AG20443 (cell line): ENCODE results near the gene DEFB127.
"Not testable (repeated sequence)": the region's sequence is repeated elsewhere in the genome, so short reads cannot be mapped to it uniquely, and the experiment has no call there.

Experiments used
- DNase-seq: peaks from one replicate; pipeline ENCODE4 v3.0.0; 2012; ENCODE audit warnings: low spot score, mixed read lengths

Gene DEFB127, protein sequence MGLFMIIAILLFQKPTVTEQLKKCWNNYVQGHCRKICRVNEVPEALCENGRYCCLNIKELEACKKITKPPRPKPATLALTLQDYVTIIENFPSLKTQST

DNA sequence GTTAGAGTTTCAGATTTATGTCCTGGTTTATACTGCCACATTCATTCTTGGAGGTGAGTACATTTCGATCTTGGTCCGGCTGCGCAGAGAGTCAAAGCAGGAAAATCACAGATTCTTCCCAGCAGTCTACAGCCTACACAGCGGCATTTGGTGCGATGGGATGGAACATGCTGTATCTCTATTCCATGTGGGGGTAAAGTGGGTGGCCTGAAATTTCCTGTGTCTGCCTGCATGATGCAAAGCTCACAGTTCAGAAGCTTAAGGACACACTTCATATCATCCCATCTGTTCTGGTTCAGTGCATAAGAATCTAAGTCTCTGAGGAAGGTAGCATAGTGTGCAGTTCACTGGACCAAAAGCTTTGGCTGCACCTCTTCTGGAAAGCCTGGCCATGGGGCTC lies at the start of gene DEFB127:
Gene DEFB127 (plus strand): TSS at position 301 of the 400 bp plus-strand sequence. CDS start 91 bp downstream, at position 392.
- DNase-seq = no peak

DNA sequence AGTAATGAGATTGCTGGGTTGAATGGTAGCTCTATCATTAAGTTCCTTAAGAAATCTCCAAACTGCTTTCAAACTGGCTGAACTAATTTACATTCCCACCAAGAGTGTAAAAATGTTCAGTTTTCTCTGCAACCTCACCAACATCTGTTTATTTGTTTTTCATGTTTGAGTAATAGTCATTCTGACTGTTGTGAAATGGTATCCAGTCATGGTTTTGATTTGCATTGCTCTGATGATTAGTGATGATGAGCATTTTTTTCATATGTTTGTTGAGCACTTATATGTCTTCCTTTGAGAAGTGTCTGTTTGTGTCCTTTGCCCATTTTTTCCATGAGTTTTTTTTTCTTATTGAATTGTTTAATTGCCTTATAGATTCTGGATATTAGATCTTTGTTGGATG lies 44.9 kb upstream of the DEFB127 start:
- DNase-seq = no peak

DNA sequence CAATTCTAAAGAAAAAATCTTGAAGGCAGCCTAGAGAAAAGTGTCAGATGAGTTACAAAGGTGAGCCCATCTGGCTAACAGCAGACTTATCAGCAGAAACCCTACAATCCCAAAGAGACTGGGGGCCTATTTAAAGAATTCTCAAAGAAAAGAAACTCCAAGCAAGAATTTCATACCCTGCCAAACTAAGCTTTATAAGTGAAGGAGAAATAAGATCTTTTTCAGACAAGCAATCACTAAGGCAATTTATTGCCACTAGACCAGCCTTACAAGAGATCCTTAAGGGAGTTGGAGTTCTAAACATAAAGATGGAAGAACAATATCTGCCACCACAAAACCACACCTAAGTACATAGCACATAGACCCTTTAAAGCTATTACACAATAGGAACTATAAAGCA lies 39.7 kb upstream of the DEFB127 start:
- DNase-seq = no peak

DNA sequence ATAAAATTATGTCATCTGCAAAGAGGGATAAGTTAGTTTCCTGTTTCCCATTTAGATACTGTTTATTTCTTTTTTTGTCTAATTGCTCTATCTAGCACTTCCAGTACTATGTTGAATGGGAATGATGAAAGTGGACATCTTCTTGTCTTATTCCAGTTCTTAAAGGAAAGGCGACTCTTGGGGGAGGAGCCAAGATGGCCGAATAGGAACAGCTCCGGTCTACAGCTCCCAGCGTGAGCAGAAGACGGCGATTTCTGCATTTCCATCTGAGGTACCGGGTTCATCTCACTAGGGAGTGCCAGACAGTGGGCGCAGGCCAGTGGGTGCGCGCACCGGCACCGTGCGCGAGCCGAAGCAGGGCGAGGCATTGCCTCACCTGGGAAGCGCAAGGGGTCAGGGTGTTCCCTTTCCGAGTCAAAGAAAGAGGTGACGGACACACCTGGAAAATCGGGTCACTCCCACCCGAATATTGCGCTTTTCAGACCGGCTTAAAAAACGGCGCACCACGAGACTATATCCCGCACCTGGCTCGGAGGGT lies 27.4 kb upstream of the DEFB127 start:
- not testable (repeated sequence) for DNase-seq

DNA sequence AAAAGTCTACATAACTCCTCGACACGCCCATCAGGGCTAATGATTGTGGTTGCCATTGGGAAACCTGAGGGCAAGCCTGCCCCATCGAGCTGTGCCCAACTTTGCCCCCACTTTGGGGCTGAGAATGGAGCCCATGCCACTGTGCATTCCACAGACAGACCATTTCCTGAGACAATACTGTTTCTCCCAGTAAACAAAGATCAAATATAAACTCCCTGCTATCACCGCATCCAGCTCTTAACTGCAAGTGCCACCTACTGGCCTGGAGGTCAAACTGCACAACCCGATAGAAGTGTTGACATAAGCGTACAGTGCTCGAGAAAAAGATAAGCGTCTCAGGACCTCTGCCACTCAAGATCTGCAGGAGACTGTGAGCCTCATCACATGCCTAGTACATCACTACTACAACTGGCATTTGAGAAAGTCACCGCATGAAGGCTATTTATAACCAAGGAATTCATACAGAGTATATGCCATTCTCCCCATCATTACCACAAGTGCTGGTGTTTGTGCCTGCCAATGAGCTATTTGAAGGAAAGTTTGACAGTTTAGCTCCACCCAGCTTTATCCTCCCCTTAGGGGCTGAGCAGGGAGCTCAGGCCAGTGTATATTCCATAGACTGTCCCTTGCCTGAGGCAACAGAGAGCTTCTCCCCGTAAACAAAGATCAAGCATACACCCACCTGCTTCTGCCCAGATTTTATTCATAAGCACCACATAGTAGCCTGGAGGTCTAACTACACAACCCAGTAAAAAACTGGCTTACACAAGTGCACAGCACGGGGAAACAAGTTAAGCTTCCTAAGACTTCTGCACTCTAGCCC lies 19.4 kb upstream of the DEFB127 start:
- no peak for DNase-seq

DNA sequence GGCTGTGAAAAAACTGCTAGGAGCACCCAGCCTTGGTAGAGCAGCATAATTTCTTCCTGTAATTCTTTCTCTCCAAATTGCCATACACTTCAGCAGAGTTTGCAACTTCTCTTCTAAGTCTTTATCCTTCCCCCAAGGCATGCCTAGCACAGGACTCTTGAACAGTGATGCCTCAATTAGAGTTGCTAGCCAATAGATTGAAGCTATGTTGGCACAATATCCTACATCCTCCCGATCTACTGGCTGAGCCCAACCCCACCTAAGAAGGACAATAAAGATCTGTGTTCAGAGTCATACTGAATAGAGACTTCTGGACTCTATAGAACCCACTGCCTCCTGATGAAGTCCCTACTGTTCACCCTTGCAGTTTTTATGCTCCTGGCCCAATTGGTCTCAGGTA lies 15.0 kb upstream of the DEFB127 start, which contains the start of gene DEFB126:
Gene DEFB126 (plus strand): TSS at position 301 of the 400 bp plus-strand sequence. CDS start 39 bp downstream, at position 340.
- DNase-seq = no peak

DNA sequence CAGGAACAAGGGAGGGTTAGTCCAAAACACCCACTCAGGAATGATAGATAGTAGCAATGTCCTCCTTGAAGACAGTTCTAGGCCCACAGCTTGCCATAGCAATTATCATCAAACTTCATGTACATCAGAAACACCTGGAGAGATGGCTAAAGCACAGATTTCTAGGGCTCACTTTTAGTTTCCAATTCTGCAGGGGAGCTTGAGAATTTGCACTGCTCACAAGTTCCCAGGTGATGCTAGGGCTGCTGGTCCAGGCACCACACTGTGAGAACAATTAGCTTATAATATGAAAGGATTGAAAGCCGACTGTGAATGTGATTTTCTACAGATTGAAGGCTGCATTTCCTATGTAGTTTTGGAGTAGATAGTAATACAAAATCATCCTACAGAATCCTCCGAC lies 11.4 kb upstream of the DEFB127 start:
- DNase-seq = no peak

DNA sequence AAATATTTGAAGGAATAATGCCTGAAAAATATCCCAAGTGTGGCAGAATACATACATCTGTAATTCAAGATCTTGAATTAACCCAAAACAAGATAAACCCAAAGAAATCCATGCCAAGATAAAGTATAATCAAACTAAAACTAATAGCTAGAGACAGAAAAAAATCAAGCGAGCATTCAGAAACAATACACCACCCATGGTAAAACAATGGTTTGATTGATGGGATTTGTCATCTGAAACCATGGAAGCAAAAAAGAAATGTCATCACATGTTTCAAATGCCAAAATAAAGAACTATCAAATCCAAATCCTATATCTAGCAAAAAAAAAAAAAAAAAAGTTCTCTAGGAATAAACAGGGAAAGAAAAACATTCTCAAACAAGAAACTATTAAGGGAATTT lies 5.1 kb upstream of the DEFB127 start:
- DNase-seq = no peak

DNA sequence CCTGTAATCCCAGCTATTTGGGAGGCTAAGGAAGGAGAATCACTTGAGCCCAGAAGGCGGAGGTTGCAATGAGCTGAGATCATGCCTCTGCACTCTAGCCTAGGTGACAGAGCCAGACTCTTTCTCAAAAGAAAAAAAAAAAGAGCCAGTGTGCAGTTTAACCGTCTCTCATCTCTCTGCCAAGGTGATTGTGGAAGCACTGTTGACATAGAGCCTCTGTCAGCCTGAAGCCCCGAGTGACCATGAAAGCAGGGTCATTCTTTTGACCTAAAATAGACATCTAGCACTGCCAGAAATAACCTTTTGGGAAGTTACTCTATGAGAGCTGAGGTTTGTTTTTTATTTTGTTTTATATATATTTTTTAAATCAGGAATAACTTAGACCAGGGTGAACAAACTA lies 7.4 kb downstream of the DEFB127 start:
- no peak for DNase-seq

DNA sequence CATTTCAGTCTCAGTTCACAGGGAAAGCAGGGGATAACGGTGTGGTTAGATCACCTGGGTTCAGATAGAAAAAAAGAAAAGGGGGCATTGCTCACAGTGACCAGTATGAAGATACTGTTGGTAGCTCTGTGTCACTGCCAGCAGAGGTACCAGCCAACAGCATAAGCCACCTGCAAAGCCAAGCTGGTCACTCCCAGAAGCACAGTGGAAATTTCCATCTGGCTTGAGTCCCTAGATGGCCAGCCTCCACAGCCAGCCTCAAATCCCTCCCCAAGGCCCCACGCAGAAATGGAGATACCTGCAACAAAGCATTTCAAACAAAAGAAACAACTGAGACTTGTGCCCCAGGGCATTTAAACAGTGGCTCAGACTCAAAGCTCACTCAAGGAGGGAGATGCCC lies 11.6 kb downstream of the DEFB127 start:
- DNase-seq = no peak

DNA sequence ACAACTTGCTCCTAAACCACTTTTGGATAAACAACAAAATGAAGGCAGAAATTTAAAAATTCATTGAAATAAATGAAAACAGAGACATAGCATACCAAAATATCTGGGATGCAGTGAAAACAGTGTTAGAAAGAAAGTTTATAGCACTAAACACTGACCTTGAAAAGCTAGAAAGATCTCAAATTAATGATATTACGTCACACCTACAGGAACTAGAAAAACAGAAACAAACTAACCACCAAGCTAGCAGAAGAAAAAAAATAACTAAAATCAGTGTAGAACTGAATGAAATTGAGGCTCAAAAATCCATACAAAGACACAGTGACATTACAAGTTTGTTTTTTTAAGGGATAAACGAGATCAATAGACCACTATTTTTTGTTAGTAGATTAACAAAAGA lies 27.0 kb downstream of the DEFB127 start:
- no peak for DNase-seq

DNA sequence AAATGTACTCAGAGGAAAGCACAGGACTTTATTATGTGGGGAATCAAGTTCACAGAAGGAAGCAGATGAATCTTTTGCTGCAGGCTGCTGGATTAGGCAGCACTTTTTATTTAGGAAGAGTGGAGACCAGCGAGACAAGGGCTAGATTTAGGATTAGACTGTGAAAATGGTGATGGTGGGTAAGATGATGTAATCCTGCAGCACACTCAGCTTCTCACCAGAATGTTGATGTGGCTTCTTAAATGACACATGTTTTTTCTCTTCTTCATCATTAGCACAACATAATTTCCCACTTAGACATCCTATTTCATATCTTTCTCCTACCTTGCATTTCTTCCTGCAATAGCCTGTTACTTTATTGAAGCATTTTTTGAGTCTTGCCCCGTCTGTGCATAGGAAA lies 30.5 kb downstream of the DEFB127 start:
- DNase-seq = no peak

DNA sequence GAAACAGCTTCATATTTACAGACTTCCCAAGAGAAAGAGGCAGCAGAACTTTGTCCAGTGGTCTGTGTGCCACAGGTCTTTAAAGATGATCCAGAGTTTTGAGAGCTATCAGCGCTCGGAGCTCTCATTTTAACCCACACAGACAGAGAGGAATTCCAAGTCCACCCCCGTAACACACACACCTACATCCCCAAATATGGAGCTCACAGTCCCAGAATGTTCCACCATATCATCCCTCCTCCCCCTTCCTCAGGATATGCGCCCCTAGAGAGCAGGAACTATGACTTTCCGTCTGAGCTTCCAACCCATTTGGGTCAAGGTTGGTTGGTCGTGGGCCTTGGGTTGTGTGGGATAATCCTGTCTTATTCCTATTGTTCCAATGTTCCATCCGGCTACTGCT lies 32.4 kb downstream of the DEFB127 start, which contains the start of gene DEFB128:
Gene DEFB128 (minus strand): TSS at position 101 of the 400 bp plus-strand sequence. CDS start 88 bp downstream, at position 13.
- no peak for DNase-seq

DNA sequence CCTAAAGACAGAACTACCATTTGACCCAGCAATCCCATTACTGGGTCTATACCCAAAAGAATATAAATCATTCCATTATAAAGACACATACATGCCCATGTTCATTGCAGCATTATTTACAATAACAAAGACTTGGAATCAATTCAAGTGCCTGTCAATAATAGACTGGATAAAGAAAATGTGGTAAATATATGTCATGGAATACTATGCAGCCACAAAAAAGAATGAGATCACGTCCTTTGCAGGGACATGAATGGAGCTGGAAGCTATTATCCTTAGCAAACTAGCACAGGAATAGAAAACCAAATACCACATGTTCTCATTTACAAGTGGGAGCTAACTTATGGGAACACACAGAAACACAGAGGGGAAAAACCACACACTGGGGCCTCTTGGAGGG lies 41.0 kb downstream of the DEFB127 start:
- DNase-seq = no peak

DNA sequence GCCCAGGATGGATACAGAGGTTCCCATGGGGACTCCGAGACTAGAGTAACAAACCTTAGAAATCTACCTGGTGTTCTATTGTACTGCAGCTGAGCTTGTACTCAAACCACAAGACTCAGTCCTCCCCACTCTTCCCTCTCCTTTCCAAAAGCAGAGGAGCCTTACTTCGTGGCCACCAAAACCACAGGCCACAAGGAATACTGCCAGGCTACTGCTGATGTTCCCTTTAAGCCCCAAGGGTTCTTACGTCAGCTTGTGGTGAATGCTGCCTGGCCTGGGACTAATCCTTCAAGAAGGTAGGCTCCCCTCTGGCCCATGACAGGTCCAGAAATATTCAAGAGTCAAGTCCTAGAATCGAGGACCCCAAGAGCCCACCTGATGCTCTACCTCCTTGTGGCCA lies 42.7 kb downstream of the DEFB127 start:
- DNase-seq = no peak

DNA sequence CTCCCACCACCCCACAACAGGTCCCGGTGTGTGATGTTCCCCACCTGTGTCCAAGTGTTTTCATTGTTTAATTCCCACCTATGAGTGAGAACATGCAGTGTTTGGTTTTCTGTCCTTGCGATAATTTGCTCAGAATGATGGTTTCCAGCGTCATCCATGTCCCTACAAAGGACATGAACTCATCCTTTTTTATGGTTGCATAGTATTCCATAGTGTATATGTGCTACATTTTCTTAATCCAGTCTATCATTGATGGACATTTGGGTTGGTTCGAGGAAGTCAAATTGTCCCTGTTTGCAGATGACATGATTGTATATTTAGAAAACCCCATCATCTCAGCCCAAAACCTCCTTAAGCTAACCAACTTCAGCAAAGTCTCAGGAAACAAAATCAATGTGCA lies 46.4 kb downstream of the DEFB127 start:
- DNase-seq = not testable (repeated sequence)
